OCI-LY1 (cell line): ENCODE measurements around the gene ZYG11B.

Source experiments
- CTCF ChIP-seq: fragments of 200-600 bp; sonication (generic), shearing (Covaris generic); IDR thresholded peaks from 2 replicates; pipeline ENCODE4 v1.5.1; 2017; ENCODE audit warnings: mild to moderate bottlenecking, antibody characterized with exemption, low read length, moderate library complexity, mixed read lengths
- EZH2 ChIP-seq: fragments of 200-600 bp; sonication (generic), shearing (Covaris generic); IDR thresholded peaks from 2 replicates; pipeline ENCODE4 v1.8.0; 2017; ENCODE audit warnings: borderline replicate concordance, mixed run types, mild to moderate bottlenecking, antibody characterized with exemption, low read length, moderate library complexity, mixed read lengths

- TF ChIP-seq CTCF: no peak
- no peak for TF ChIP-seq EZH2
Measured at GRCh38 chr1:52702886-52703787, 23.1 kb upstream of the ZYG11B start.
